Measurements from ENCODE around the gene GNAQ. TPM values are rescaled to one million over a fixed set of nuclear protein-coding genes. Genes with fewer than 3 reads are reported as not detected.

Gene GNAQ
- total RNA-seq, 1 experiment from 2014 or later, result 55.5 TPM

- Mint-ChIP-seq H3K36me3 (no peaks in the 10 kb centered on the region), H3K9me3 (no peaks in the 10 kb centered on the region), H3K27me3 (ENCODE audit: low read depth) (no peaks in the 10 kb centered on the region), H3K4me1 (peaks cover 33% of the 10 kb centered on the region), H3K4me3 (no peak overlapping the region), H3K27ac (no peak overlapping the region; the same call in 1 of the 2 replicates)
- POLR2A ChIA-PET, result interaction anchor here (0.7 kb wide), 1 partner anchor 9 kb away, joined by 4 read pairs; no protein-coding TSS in a partner anchor
- CTCF ChIA-PET, result interaction anchor here (1.3 kb wide), 1 partner anchor 9 kb away, joined by 12 read pairs; no protein-coding TSS in a partner anchor
- no peak for DNase-seq (ENCODE audit: low spot score)
- no peak for ATAC-seq
- TF ChIP-seq ZNF512 (CRISPR knock-in tag; IDR thresholded peaks at IDR 0.05; ENCODE audit: borderline replicate concordance) (no peak), SMAD3 (CRISPR knock-in tag; IDR thresholded peaks at IDR 0.05; ENCODE audit: borderline replicate concordance) (no peak), ELF4 (CRISPR knock-in tag; IDR thresholded peaks at IDR 0.05; ENCODE audit: low read depth) (no peak), AR (CRISPR knock-in tag; IDR thresholded peaks at IDR 0.05) (no peak), TP53 (CRISPR knock-in tag; IDR thresholded peaks at IDR 0.05) (no peak), ZSCAN18 (CRISPR knock-in tag; IDR thresholded peaks at IDR 0.05) (no peak), ZNF138 (CRISPR knock-in tag; conservative IDR thresholded peaks at IDR 0.05) (no peak), ZBTB21 (CRISPR knock-in tag; IDR thresholded peaks at IDR 0.05; ENCODE audit: borderline replicate concordance) (no peak), ZNF396 (CRISPR knock-in tag; IDR thresholded peaks at IDR 0.05; ENCODE audit: borderline replicate concordance) (no peak), USF1 (CRISPR knock-in tag; IDR thresholded peaks at IDR 0.05) (no peak), KAT7 (CRISPR knock-in tag; IDR thresholded peaks at IDR 0.05; ENCODE audit: borderline replicate concordance) (no peak), HMGXB4 (CRISPR knock-in tag; IDR thresholded peaks at IDR 0.05) (no peak), MAX (CRISPR knock-in tag; IDR thresholded peaks at IDR 0.05) (no peak), AFF4 (CRISPR knock-in tag; IDR thresholded peaks at IDR 0.05; ENCODE audit: borderline replicate concordance) (no peak), NFYB (CRISPR knock-in tag; conservative IDR thresholded peaks at IDR 0.05; ENCODE audit: low read depth) (no peak)
- TF ChIP-seq, protein P1, sequence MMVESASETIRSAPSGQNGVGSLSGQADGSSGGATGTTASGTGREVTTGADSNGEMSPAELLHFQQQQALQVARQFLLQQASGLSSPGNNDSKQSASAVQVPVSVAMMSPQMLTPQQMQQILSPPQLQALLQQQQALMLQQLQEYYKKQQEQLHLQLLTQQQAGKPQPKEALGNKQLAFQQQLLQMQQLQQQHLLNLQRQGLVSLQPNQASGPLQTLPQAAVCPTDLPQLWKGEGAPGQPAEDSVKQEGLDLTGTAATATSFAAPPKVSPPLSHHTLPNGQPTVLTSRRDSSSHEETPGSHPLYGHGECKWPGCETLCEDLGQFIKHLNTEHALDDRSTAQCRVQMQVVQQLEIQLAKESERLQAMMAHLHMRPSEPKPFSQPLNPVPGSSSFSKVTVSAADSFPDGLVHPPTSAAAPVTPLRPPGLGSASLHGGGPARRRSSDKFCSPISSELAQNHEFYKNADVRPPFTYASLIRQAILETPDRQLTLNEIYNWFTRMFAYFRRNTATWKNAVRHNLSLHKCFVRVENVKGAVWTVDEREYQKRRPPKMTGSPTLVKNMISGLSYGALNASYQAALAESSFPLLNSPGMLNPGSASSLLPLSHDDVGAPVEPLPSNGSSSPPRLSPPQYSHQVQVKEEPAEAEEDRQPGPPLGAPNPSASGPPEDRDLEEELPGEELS (CRISPR knock-in tag; IDR thresholded peaks at IDR 0.05), result no peak
These were observed 45.6 kb downstream of the GNAQ start for GRCh38 chr9:77985996-77986395.

All from WTC11 (cell line).